Astrocyte (in vitro differentiated cells and primary cell): ENCODE results near the gene MOV10L1. TPM values are rescaled to one million over a fixed set of nuclear protein-coding genes. Genes with fewer than 3 reads are reported as not detected.
A peak's percentile ranks its signal among the peaks of the same experiment; 100 is the strongest.
"Not testable (repeated sequence)": the region's sequence is repeated elsewhere in the genome, so short reads cannot be mapped to it uniquely, and the experiment has no call there.

Experiments used
- DNase-seq: peaks from one replicate; pipeline ENCODE4 v3.0.0-alpha.2; 2010; ENCODE audit warnings: low read depth
- FAIRE-seq: peaks from 2 replicates; lab custom pipeline; 2011; peaks lifted over from hg19 to GRCh38; lab: Jason Lieb, UNC
- H2AFZ ChIP-seq: 2 replicates; pipeline ENCODE4 v1.6.0; 2012; ENCODE audit warnings: low read depth, low read length, inconsistent platforms
- H3K27ac ChIP-seq: 2 replicates; pipeline ENCODE4 v1.5.1; 2011; ENCODE audit warnings: low read depth, low read length, inconsistent platforms
- H3K27me3 ChIP-seq: 2 replicates; pipeline ENCODE4 v1.6.0; 2011; ENCODE audit warnings: low read length, inconsistent platforms; ENCODE audit not compliant: insufficient read depth
- H3K36me3 ChIP-seq: 2 replicates; pipeline ENCODE4 v1.5.1; 2011; ENCODE audit warnings: low read length, inconsistent platforms; ENCODE audit not compliant: insufficient read depth
- H3K4me1 ChIP-seq: 2 replicates; pipeline ENCODE4 v1.5.1; 2011; ENCODE audit warnings: low read length, inconsistent platforms; ENCODE audit not compliant: insufficient read depth
- H3K4me2 ChIP-seq: 2 replicates; pipeline ENCODE4 v1.6.0; 2012; ENCODE audit warnings: low read length, inconsistent platforms
- H3K4me3 ChIP-seq: 2 replicates; pipeline ENCODE4 v1.5.1; 2011; ENCODE audit warnings: low read depth, mild to moderate bottlenecking, low read length, inconsistent platforms; ENCODE audit not compliant: insufficient read depth
- H3K79me2 ChIP-seq: 2 replicates; pipeline ENCODE4 v1.6.0; 2012; ENCODE audit warnings: mild to moderate bottlenecking, low read length, inconsistent platforms; ENCODE audit not compliant: insufficient read depth
- H3K9ac ChIP-seq: 2 replicates; pipeline ENCODE4 v1.6.0; 2012; ENCODE audit warnings: mild to moderate bottlenecking, low read length, inconsistent platforms
- H3K9me3 ChIP-seq: 2 replicates; pipeline ENCODE4 v1.5.1; 2012; ENCODE audit warnings: low read depth, mild to moderate bottlenecking, low read length, inconsistent platforms; ENCODE audit not compliant: insufficient read depth
- H4K20me1 ChIP-seq: 2 replicates; pipeline ENCODE4 v1.6.0; 2012; ENCODE audit warnings: low read length, inconsistent platforms; ENCODE audit not compliant: insufficient read depth
- H3K27ac Mint-ChIP-seq: one replicate; pipeline ENCODE4 v1.8.0; 2021; ENCODE audit warnings: mild to moderate bottlenecking, mixed read lengths; ENCODE audit not compliant: unreplicated experiment
- H3K27me3 Mint-ChIP-seq: one replicate; pipeline ENCODE4 v1.8.0; 2021; ENCODE audit warnings: low read depth, mixed read lengths; ENCODE audit not compliant: unreplicated experiment
- H3K36me3 Mint-ChIP-seq: one replicate; pipeline ENCODE4 v1.8.0; 2021; ENCODE audit warnings: low read depth, mixed read lengths; ENCODE audit not compliant: unreplicated experiment
- H3K4me1 Mint-ChIP-seq: one replicate; pipeline ENCODE4 v1.8.0; 2021; ENCODE audit warnings: low read depth, mixed read lengths; ENCODE audit not compliant: unreplicated experiment
- H3K4me3 Mint-ChIP-seq: one replicate; pipeline ENCODE4 v1.8.0; 2021; ENCODE audit warnings: mild to moderate bottlenecking, moderate library complexity, mixed read lengths; ENCODE audit not compliant: unreplicated experiment
- H3K9me3 Mint-ChIP-seq: one replicate; pipeline ENCODE4 v1.8.0; 2021; ENCODE audit warnings: mild to moderate bottlenecking, mixed read lengths; ENCODE audit not compliant: unreplicated experiment
- CTCF ChIP-seq: IDR thresholded peaks from 2 replicates; pipeline ENCODE4 v1.5.1; 2011; ENCODE audit warnings: low read depth, mild to moderate bottlenecking, inconsistent platforms, low read length, moderate library complexity; ENCODE audit not compliant: insufficient read depth
- EZH2 ChIP-seq: IDR thresholded peaks from 2 replicates; pipeline ENCODE4 v1.6.1; 2012; ENCODE audit warnings: mild to moderate bottlenecking, low read length, inconsistent platforms; ENCODE audit not compliant: insufficient read depth
- total RNA-seq: library from RNA; stranded (reverse); gene quantifications from 2 replicates; pipeline ENCODE4 v1.2.1, GENCODE V29; 2021

The MOV10L1 gene
- total RNA-seq, 1 donor from 2014 or later, result 0.61 TPM

DNA sequence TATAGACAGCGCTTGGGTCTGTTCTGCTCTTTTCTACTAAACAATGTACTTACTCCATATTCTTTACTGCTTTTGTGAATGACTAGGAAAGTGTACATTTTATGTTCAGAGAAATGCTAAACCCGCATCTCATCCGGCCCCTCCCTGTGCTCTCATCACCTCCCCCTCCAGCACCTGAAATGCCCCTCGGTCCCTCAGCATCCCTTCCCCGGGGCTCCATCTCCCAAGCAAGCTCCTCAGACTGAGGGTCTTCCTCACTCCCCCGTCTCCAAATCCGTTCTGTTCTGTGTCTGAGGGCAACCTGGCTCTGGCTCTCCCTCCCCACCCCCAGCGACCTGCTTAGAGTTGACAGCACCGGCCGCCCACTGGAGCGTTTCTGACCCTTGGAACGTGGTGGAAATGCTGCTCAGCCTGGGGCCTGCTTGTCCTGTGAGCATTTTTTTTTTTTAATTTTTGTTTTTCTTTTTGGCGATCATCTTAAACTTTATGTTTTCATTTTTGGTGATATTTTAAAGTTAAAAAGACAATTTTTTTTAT lies 112.4 kb downstream of the MOV10L1 start:
- Histone ChIP-seq H4K20me1 (peaks cover 52% of the 10 kb centered on the region), H3K36me3 (peaks cover 9% of the 10 kb centered on the region), H3K4me2 (peak overlapping the region; percentile 97), H3K79me2 (peaks cover 54% of the 10 kb centered on the region), H3K9me3 (no peaks in the 10 kb centered on the region), H2AFZ (no peak overlapping the region), H3K27me3 (no peaks in the 10 kb centered on the region), H3K27ac (no peak overlapping the region), H3K4me1 (peaks cover 13% of the 10 kb centered on the region), H3K9ac (peak overlapping the region; percentile 79), H3K4me3 (peak overlapping the region; percentile 66)
- H3K27ac Mint-ChIP-seq, result peak overlapping the region; percentile 42
- DNase-seq (no peak), FAIRE-seq (no peak)
- no peaks in the 10 kb centered on the region for H3K4me1 Mint-ChIP-seq
- peaks cover 14% of the 10 kb centered on the region for H3K36me3 Mint-ChIP-seq
- no peaks in the 10 kb centered on the region for H3K9me3 Mint-ChIP-seq
- H3K4me3 Mint-ChIP-seq, result peak overlapping the region; percentile 88
- no peaks in the 10 kb centered on the region for H3K27me3 Mint-ChIP-seq
- TF ChIP-seq EZH2 (no peak), CTCF (no peak)

DNA sequence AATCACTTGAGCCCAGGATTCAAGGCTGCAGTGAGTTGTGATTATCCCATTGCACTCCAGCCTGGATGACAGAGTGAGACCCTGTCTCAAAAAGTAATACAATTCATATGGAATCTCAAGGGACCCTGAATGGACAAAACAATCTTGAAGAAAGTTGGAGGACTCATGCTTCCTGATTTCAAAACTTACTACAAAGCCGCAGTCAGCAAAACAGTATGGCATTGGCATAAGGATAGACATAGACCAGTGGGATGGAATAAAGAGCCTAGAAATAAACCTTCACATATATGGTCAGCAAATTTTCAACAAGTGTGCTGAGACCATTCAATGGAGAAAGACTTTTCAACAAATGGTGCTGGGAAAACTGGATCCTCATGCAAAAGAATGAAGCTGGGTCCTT lies 113.5 kb downstream of the MOV10L1 start:
- no peak overlapping the region for H3K4me2 ChIP-seq
- H3K27me3 Mint-ChIP-seq, result no peaks in the 10 kb centered on the region
- no peak for FAIRE-seq
- H3K27ac ChIP-seq, result no peak overlapping the region
- DNase-seq, result no peak
- H3K36me3 Mint-ChIP-seq, result peaks cover 14% of the 10 kb centered on the region
- H3K9me3 ChIP-seq, result no peaks in the 10 kb centered on the region
- H3K27me3 ChIP-seq, result no peaks in the 10 kb centered on the region
- H3K79me2 ChIP-seq, result peaks cover 54% of the 10 kb centered on the region
- peaks cover 60% of the 10 kb centered on the region for H4K20me1 ChIP-seq
- H3K4me3 Mint-ChIP-seq, result peak overlapping the region; percentile 28
- no peak overlapping the region for H3K4me3 ChIP-seq
- no peak overlapping the region for H3K27ac Mint-ChIP-seq
- no peak overlapping the region for H2AFZ ChIP-seq
- H3K9ac ChIP-seq, result no peak overlapping the region
- H3K4me1 ChIP-seq, result peaks cover 13% of the 10 kb centered on the region
- no peaks in the 10 kb centered on the region for H3K4me1 Mint-ChIP-seq
- H3K9me3 Mint-ChIP-seq, result no peaks in the 10 kb centered on the region
- H3K36me3 ChIP-seq, result peaks cover 11% of the 10 kb centered on the region
- TF ChIP-seq CTCF (no peak), EZH2 (no peak)

DNA sequence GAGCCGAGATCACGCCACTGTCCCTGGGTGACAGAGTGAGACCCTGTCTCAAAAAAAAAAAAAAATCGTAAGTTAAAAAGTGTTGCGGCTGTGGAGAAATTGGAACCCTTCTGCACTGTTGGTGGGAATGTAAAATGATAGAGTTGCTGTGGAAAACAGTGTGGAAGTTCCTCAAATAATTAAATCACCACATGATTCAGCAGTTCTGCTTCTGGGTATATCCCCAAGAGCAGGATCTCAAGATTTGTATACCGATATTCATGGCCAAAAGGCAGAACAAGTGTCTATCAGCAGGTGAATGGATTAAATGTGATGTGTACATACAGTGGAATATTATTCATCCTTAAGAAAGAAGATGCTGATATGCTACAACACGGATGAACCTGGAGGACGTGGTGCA lies 114.8 kb downstream of the MOV10L1 start:
- Histone ChIP-seq H3K4me1 (peaks cover 12% of the 10 kb centered on the region), H3K9me3 (no peaks in the 10 kb centered on the region), H3K79me2 (peaks cover 54% of the 10 kb centered on the region), H3K36me3 (peaks cover 11% of the 10 kb centered on the region), H3K27me3 (no peaks in the 10 kb centered on the region), H3K4me3 (no peak overlapping the region), H2AFZ (no peak overlapping the region), H4K20me1 (peaks cover 69% of the 10 kb centered on the region), H3K9ac (no peak overlapping the region), H3K4me2 (no peak overlapping the region), H3K27ac (no peak overlapping the region)
- no peaks in the 10 kb centered on the region for H3K9me3 Mint-ChIP-seq
- FAIRE-seq (no peak), DNase-seq (no peak)
- H3K4me3 Mint-ChIP-seq, result no peak overlapping the region
- no peak for TF ChIP-seq EZH2
- TF ChIP-seq CTCF, result no peak
- H3K4me1 Mint-ChIP-seq, result no peaks in the 10 kb centered on the region
- H3K27ac Mint-ChIP-seq, result peak overlapping the region; percentile 26
- peaks cover 16% of the 10 kb centered on the region for H3K36me3 Mint-ChIP-seq
- no peaks in the 10 kb centered on the region for H3K27me3 Mint-ChIP-seq

GRCh38 chr22:50204998-50205397 lies 115.2 kb downstream of the MOV10L1 start:
- not testable (repeated sequence) for H3K27ac ChIP-seq, H3K4me1 ChIP-seq, H3K4me3 Mint-ChIP-seq, H2AFZ ChIP-seq, H3K4me2 ChIP-seq, H3K9me3 Mint-ChIP-seq, H3K4me3 ChIP-seq, H3K27me3 Mint-ChIP-seq, DNase-seq, H3K27me3 ChIP-seq, FAIRE-seq, H3K4me1 Mint-ChIP-seq, H3K9ac ChIP-seq, H3K9me3 ChIP-seq
- peak overlapping the region; percentile 26 for H3K27ac Mint-ChIP-seq
- H3K79me2 ChIP-seq, result peaks cover 52% of the 10 kb centered on the region
- peaks cover 19% of the 10 kb centered on the region for H3K36me3 Mint-ChIP-seq
- peaks cover 11% of the 10 kb centered on the region for H3K36me3 ChIP-seq
- peaks cover 73% of the 10 kb centered on the region for H4K20me1 ChIP-seq
